Spleen (tissue), 7 donors: ENCODE data around the gene CABLES1.

Source experiments
- POLR2A ChIP-seq, 3 donors: fragments of 450-650 bp; IDR thresholded peaks; one replicate each; pipeline ENCODE4 v1.5.1; 2017; ENCODE audit warnings: antibody characterized with exemption in 3 of 3, mild to moderate bottlenecking in 1 of 3
- TF ChIP-seq, protein P1 (sequence below), 11 experiments: fragments of 200-600 bp in 7 of 11; fragments of 450-650 bp in 4 of 11; sonication (generic) in 4 of 11; IDR thresholded peaks in 8 of 11; conservative IDR thresholded peaks in 3 of 11; 1 replicate in 7 of 11; 2 replicates in 4 of 11; pipeline versions ENCODE4 v1.4.0 to v1.8.0; 2016 to 2021; ENCODE audit warnings: antibody characterized with exemption in 11 of 11, inconsistent platforms in 4 of 11, mild to moderate bottlenecking in 1 of 11
- donor health status: DM: no; HTN: no; CAD: no; lungs with moderate emphysema.
- donor health status: DM: no; HTN: no; CAD: no.
- donor health status: DM: no; HTN: no; CAD: no.

- no peak for TF ChIP-seq POLR2A (IDR thresholded peaks at IDR 0.05)
- TF ChIP-seq, protein P1, sequence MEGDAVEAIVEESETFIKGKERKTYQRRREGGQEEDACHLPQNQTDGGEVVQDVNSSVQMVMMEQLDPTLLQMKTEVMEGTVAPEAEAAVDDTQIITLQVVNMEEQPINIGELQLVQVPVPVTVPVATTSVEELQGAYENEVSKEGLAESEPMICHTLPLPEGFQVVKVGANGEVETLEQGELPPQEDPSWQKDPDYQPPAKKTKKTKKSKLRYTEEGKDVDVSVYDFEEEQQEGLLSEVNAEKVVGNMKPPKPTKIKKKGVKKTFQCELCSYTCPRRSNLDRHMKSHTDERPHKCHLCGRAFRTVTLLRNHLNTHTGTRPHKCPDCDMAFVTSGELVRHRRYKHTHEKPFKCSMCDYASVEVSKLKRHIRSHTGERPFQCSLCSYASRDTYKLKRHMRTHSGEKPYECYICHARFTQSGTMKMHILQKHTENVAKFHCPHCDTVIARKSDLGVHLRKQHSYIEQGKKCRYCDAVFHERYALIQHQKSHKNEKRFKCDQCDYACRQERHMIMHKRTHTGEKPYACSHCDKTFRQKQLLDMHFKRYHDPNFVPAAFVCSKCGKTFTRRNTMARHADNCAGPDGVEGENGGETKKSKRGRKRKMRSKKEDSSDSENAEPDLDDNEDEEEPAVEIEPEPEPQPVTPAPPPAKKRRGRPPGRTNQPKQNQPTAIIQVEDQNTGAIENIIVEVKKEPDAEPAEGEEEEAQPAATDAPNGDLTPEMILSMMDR (IDR thresholded peaks at IDR 0.05 in 8 of 11, conservative IDR thresholded peaks at IDR 0.05 in 3 of 11): no peak
Observed at GRCh38 chr18:23178201-23178600, 42.9 kb downstream of the CABLES1 start.
